Measurements from ENCODE around the gene SIN3B. TPM values are rescaled to one million over a fixed set of nuclear protein-coding genes. Genes with fewer than 3 reads are reported as not detected.

Gene SIN3B
- total and polyA plus RNA-seq, 2 of the 13 experiments (the other 11 are each of a cell fraction or from before 2014, with no cell fraction given): 12.9 to 25.7 TPM

DNA sequence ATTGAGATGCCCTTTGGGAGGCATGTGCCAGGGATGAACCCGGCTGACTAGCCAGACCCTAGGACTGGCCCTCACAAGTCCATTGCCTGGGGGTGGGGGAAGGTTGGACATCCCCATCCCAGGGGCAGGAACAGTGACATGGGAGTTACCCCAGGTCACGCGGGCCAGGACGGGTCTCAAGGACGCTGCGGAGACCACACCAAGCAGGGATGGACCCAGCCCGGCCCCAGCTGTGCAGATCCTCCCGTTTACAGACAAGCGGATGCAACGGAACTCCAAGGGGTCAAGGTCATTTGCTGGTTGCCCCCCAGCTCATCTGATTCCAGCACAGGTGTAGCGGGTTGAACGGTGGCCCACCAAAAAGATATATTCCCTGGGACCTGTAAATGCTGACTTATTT is 79.6 kb downstream of the SIN3B start:
- DNase-seq (ENCODE audit: low spot score): no peak
- Histone ChIP-seq H2AFZ (ENCODE audit: low read length) (no peak overlapping the region), H3K9me3 (ENCODE audit: low read length) (peaks cover 16% of the 10 kb centered on the region), H3K4me2 (ENCODE audit: low read depth, low read length) (no peak overlapping the region), H3K4me3 (replicated peaks in 1 of 3; ENCODE audit: insufficient read depth in 1 of 3, low read depth in 2 of 3, low read length in 3 of 3) (no peak overlapping the region), H3K9ac (ENCODE audit: insufficient read depth, low read depth, low read length) (no peak overlapping the region), H3K27ac (ENCODE audit: extremely low read length, insufficient read depth, low read length) (no peak overlapping the region), H4K20me1 (ENCODE audit: insufficient read depth, low read length) (no peaks in the 10 kb centered on the region), H3K27me3 (ENCODE audit: control insufficient read depth in 1 of 2, insufficient read depth in 2 of 2, low read length in 2 of 2) (no peaks in the 10 kb centered on the region), H3K36me3 (replicated peaks in 1 of 2; ENCODE audit: control insufficient read depth in 1 of 2, insufficient read depth in 2 of 2, low read length in 2 of 2) (no peaks in the 10 kb centered on the region), H3K79me2 (ENCODE audit: insufficient read depth, low read length) (no peaks in the 10 kb centered on the region), H3K4me1 (ENCODE audit: insufficient read depth, low read length) (no peaks in the 10 kb centered on the region)
- 53% methylated on average over 2 of the region's 12 CpGs for WGBS (ENCODE audit: low lambda C conversion rate)
- ATAC-seq: no peak
- ChIA-PET POLR2A (no interaction called here), CTCF (ENCODE audit: low intra/inter-chr PET ratio, low total read pairs) (no interaction called here)
- intact Hi-C loops (cut with micrococcal nuclease; ENCODE audit: unreplicated experiment): no loop called here
- TF ChIP-seq ZNF253 (CRISPR knock-in tag; IDR thresholded peaks at IDR 0.05; ENCODE audit: borderline replicate concordance) (no peak), RORA (CRISPR knock-in tag; IDR thresholded peaks at IDR 0.05) (no peak), SOX13 (IDR thresholded peaks at IDR 0.05) (no peak), SOX13 (CRISPR knock-in tag; conservative IDR thresholded peaks at IDR 0.05 in 1 of 2, IDR thresholded peaks at IDR 0.05 in 1 of 2) (no peak)
- no TSS peak for BruUV-seq (replicated peaks)
- FAIRE-seq: no peak
- in situ Hi-C loops (cut with HindIII; ENCODE audit: extremely low pct_ligation_motif_present, low pct_unique_long_range_greater_than_20kb): loop anchor here (10.0 kb wide), 1 partner anchor 134 kb away; no protein-coding TSS in a partner anchor

- 10% methylated on average over 5 of the region's 7 CpGs for WGBS (ENCODE audit: low lambda C conversion rate)
- Histone ChIP-seq H3K9ac (ENCODE audit: insufficient read depth, low read depth, low read length) (no peak overlapping the region), H3K4me1 (ENCODE audit: insufficient read depth, low read length) (no peaks in the 10 kb centered on the region), H4K20me1 (ENCODE audit: insufficient read depth, low read length) (no peaks in the 10 kb centered on the region), H3K4me2 (ENCODE audit: low read depth, low read length) (no peak overlapping the region), H2AFZ (ENCODE audit: low read length) (no peak overlapping the region), H3K27ac (ENCODE audit: extremely low read length, insufficient read depth, low read length) (no peak overlapping the region), H3K27me3 (ENCODE audit: control insufficient read depth in 1 of 2, insufficient read depth in 2 of 2, low read length in 2 of 2) (no peaks in the 10 kb centered on the region; a peak in 1 of 5 replicates), H3K9me3 (ENCODE audit: low read length) (peaks cover 17% of the 10 kb centered on the region), H3K79me2 (ENCODE audit: insufficient read depth, low read length) (no peaks in the 10 kb centered on the region), H3K4me3 (replicated peaks in 1 of 3; ENCODE audit: insufficient read depth in 1 of 3, low read depth in 2 of 3, low read length in 3 of 3) (no peak overlapping the region), H3K36me3 (replicated peaks in 1 of 2; ENCODE audit: control insufficient read depth in 1 of 2, insufficient read depth in 2 of 2, low read length in 2 of 2) (no peaks in the 10 kb centered on the region)
- BruUV-seq (replicated peaks): no TSS peak
- ATAC-seq: no peak
- intact Hi-C loops (cut with micrococcal nuclease; ENCODE audit: unreplicated experiment): no loop called here
- CTCF ChIA-PET (ENCODE audit: low intra/inter-chr PET ratio, low total read pairs): no interaction called here
- POLR2A ChIA-PET: no interaction called here
- in situ Hi-C loops (cut with HindIII; ENCODE audit: extremely low pct_ligation_motif_present, low pct_unique_long_range_greater_than_20kb): no loop called here
- no peak for FAIRE-seq
- DNase-seq (ENCODE audit: low spot score): no peak
- TF ChIP-seq GLI4 (CRISPR knock-in tag; IDR thresholded peaks at IDR 0.05; ENCODE audit: borderline replicate concordance) (no peak), ZFP91 (CRISPR knock-in tag; IDR thresholded peaks at IDR 0.05; ENCODE audit: borderline replicate concordance) (no peak), SMAD9 (CRISPR knock-in tag; IDR thresholded peaks at IDR 0.05) (no peak), HINFP (CRISPR knock-in tag; IDR thresholded peaks at IDR 0.05; ENCODE audit: low read depth) (no peak), ZNF747 (CRISPR knock-in tag; IDR thresholded peaks at IDR 0.05; ENCODE audit: borderline replicate concordance) (no peak), PITX1 (CRISPR knock-in tag; IDR thresholded peaks at IDR 0.05) (no peak), YEATS2 (CRISPR knock-in tag; IDR thresholded peaks at IDR 0.05; ENCODE audit: borderline replicate concordance) (no peak), DNMT1 (CRISPR knock-in tag; IDR thresholded peaks at IDR 0.05) (no peak), ZNF83 (CRISPR knock-in tag; IDR thresholded peaks at IDR 0.05; ENCODE audit: borderline replicate concordance) (no peak)
- TF ChIP-seq, protein P1, sequence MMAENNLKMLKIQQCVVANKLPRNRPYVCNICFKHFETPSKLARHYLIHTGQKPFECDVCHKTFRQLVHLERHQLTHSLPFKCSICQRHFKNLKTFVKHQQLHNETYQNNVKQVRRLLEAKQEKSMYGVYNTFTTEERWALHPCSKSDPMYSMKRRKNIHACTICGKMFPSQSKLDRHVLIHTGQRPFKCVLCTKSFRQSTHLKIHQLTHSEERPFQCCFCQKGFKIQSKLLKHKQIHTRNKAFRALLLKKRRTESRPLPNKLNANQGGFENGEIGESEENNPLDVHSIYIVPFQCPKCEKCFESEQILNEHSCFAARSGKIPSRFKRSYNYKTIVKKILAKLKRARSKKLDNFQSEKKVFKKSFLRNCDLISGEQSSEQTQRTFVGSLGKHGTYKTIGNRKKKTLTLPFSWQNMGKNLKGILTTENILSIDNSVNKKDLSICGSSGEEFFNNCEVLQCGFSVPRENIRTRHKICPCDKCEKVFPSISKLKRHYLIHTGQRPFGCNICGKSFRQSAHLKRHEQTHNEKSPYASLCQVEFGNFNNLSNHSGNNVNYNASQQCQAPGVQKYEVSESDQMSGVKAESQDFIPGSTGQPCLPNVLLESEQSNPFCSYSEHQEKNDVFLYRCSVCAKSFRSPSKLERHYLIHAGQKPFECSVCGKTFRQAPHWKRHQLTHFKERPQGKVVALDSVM (CRISPR knock-in tag; IDR thresholded peaks at IDR 0.05): no peak
Observed at GRCh38 chr19:16911046-16911445, 81.8 kb downstream of the SIN3B start.
